ENCODE measurements around the gene API5. TPM values are rescaled to one million over a fixed set of nuclear protein-coding genes. Genes with fewer than 3 reads are reported as not detected.

The API5 gene
- total RNA-seq, result 78.4 TPM
- 55.8 TPM for polyA plus RNA-seq

DNA sequence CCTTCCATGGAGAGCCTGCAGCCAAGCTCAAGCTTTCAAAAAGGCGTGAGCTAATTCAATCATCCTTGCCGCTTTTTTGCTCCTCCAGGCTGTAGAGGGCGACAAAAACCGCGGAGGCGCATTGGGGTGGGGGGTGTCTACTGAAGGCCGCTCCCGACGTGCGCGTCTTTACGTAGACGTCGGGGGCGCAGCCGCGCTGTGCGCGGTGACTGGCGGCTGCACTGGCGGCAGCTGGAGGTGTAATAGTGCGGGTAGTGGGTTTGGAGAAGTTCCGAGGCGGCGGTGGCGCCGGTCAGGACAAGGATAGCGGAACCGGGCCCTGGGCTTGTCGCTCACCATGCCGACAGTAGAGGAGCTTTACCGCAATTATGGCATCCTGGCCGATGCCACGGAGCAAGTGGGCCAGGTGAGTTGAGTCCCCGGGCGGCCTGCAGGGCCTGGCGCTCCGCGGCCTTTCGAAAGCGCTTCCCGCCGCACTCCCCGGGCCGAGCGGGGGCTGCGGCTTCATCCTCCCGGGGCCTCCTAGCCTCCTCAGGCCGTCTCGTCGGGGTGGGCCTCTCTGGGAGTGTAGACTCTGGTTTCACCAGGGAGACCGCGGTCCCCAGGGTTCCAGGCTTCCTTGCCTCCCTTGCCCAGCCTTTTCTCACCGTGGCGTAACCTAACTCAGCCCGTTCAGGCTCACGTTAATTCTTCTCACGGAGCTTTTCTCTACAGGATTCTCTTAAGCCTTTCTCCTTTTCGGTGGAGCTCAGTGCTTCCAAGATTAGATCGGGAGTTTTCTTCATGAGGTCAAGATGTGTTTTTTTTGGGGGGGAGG lies at the start of gene API5:
TSS of gene API5 (plus strand) at position 206 of the 817 bp plus-strand sequence. CDS start at position 338, 132 bp downstream.
- H3K4me1 ChIP-seq (ENCODE audit: insufficient read depth), result peaks cover 3% of the 10 kb centered on the region
- peaks cover 2% of the 10 kb centered on the region for H3K36me3 ChIP-seq (ENCODE audit: insufficient read depth)
- peak; percentile 94 for DNase-seq (ENCODE audit: extremely low spot score)
- H3K27ac ChIP-seq (ENCODE audit: low read depth), result peak within 1 kb of the TSS; percentile 85
- H3K4me3 ChIP-seq (ENCODE audit: low read depth, low read length), result peak within 1 kb of the TSS; percentile 95
- under 1% methylated on average over 60 of the region's 60 CpGs for WGBS

DNA sequence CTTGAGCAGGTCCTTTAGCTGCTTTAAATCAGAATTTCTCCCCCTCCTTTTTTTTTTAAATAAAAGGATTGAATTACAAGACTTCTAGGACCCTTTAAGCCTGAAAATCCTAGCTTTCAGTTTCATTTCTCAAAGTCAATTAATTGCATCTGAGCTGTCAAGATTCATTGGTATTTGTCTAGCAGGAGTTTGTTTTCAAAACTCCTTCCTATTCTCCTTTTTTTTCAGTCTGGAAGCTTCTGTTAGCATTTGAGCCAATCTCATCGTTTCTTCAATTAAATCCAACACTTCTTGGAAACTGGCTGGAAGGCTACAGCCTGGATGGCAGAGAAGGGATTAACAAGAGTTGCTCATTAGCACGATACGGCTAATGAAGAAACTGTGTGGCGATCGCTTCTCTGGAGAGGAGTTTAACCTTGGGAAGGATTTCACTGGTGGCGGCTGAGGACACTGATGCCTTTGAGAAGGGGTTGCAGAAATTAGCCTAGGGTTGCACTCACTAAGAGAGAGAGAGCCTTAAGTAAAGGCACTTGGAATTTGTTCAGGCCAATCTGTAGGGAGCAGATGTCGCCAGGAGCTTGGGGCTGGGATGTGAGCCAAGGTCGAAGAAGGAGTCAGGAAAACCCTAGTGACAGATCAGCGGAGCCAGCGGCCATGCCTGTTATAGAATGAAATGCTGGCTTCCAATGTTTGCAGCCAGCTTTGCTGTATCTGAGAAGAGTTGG lies 43.8 kb upstream of the API5 start:
- H3K4me1 ChIP-seq (ENCODE audit: insufficient read depth), result no peaks in the 10 kb centered on the region
- H3K36me3 ChIP-seq (ENCODE audit: insufficient read depth), result no peaks in the 10 kb centered on the region
- no peak overlapping the region for H3K27ac ChIP-seq (ENCODE audit: low read depth)
- H3K4me3 ChIP-seq (ENCODE audit: low read depth, low read length), result no peak overlapping the region
- WGBS, result 44% methylated on average over 10 of the region's 10 CpGs
- no peak for DNase-seq (ENCODE audit: extremely low spot score)

- H3K4me3 ChIP-seq (ENCODE audit: low read depth, low read length), result no peak overlapping the region
- no peak overlapping the region for H3K27ac ChIP-seq (ENCODE audit: low read depth)
- no peaks in the 10 kb centered on the region for H3K4me1 ChIP-seq (ENCODE audit: insufficient read depth)
- WGBS, result 23% methylated on average over 2 of the region's 2 CpGs
- DNase-seq (ENCODE audit: extremely low spot score), result no peak
- no peaks in the 10 kb centered on the region for H3K36me3 ChIP-seq (ENCODE audit: insufficient read depth)
Observed at GRCh38 chr11:43268786-43269185, 43.0 kb upstream of the API5 start.

DNA sequence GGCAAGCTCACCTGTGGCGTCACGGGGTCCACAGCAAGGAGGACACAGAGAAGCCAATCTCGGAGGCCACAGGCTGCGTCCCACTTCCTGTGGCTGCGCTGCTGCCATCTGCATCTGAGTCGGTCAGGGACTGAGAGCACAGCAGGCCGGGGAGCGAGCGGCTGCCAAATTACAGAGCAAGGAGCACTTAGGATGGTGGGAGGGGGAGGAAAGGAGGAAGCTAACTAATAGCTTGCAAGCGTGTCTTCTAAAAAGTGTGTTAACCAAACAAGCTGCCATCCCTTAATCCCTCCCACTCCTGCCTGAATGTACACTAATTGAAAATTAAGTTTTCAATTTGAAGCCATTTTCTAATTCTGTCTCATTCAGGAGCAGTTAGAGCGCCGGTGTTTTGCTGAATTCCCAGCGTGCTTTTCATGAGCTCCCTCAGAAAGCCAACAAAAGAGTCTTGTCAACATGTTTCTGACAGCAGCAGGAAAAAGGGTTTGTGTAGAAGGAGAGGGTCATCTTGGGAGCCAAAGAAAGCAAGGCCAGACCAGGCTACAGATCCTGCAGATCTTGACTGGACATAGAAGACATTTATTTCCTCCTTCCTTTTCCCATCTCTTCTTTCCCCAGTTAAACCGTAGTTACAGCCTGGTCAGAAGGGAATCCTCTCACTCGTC lies 42.4 kb upstream of the API5 start:
- no peak overlapping the region for H3K27ac ChIP-seq (ENCODE audit: low read depth)
- H3K4me3 ChIP-seq (ENCODE audit: low read depth, low read length), result no peak overlapping the region
- H3K36me3 ChIP-seq (ENCODE audit: insufficient read depth), result no peaks in the 10 kb centered on the region
- WGBS, result 33% methylated on average over 15 of the region's 15 CpGs
- no peak for DNase-seq (ENCODE audit: extremely low spot score)
- no peaks in the 10 kb centered on the region for H3K4me1 ChIP-seq (ENCODE audit: insufficient read depth)

GRCh38 chr11:43270468-43270867 lies 41.3 kb upstream of the API5 start:
- H3K4me1 ChIP-seq (ENCODE audit: insufficient read depth), result no peaks in the 10 kb centered on the region
- no peak overlapping the region for H3K4me3 ChIP-seq (ENCODE audit: low read depth, low read length)
- WGBS, result 90% methylated on average over 2 of the region's 2 CpGs
- no peak for DNase-seq (ENCODE audit: extremely low spot score)
- H3K36me3 ChIP-seq (ENCODE audit: insufficient read depth), result no peaks in the 10 kb centered on the region
- no peak overlapping the region for H3K27ac ChIP-seq (ENCODE audit: low read depth)

- Histone ChIP-seq H3K27ac (ENCODE audit: low read depth) (no peak overlapping the region), H3K4me3 (ENCODE audit: low read depth, low read length) (no peak overlapping the region), H3K4me1 (ENCODE audit: insufficient read depth) (no peaks in the 10 kb centered on the region), H3K36me3 (ENCODE audit: insufficient read depth) (no peaks in the 10 kb centered on the region)
- 25% methylated on average over 9 of the region's 9 CpGs for WGBS
- no peak for DNase-seq (ENCODE audit: extremely low spot score)
Observed at GRCh38 chr11:43278193-43278956, 33.4 kb upstream of the API5 start.

DNA sequence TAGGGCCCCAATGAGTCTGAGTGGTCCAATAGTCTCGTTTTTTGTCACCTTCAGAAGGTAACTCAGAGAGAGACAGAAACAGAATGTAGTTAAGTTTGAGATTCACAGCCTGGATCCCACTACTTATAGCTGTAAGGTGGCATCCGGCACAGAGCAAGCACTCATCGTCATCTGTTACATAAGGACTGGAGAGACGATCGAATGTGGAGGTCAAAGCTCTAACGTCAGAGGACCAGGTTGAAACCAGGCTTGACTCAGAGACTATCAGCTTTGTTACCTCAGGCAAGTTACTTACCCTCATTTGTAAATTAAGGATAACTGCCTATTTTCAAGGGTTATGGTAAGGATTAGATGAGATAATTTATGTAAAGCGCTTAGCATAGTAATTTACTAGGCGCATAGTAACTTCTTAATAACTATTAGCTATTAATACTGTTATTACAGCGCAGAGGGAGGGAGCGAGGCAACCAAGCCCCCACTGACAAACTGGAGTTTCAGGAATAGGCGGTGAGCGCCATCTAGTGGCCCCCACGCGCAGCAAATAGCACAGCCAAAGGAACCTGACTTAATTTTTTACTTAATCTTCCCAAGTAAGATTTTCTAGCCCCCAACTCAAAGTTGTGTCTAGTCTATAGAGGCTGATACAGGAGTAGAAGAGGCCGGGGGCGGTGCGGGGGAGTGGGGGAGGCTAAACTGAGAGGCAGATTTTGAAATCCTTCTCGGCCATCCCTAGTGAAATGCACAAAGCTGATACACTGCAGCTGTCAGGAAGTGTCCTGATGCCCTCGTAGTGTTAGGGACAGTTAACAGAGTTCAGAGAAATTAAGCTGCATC lies 29.0 kb upstream of the API5 start:
- Histone ChIP-seq H3K4me3 (ENCODE audit: low read depth, low read length) (no peak overlapping the region), H3K36me3 (ENCODE audit: insufficient read depth) (no peaks in the 10 kb centered on the region), H3K4me1 (ENCODE audit: insufficient read depth) (no peaks in the 10 kb centered on the region), H3K27ac (ENCODE audit: low read depth) (no peak overlapping the region)
- 15% methylated on average over 19 of the region's 19 CpGs for WGBS
- no peak for DNase-seq (ENCODE audit: extremely low spot score)

- 64% methylated on average over 4 of the region's 4 CpGs for WGBS
- Histone ChIP-seq H3K36me3 (ENCODE audit: insufficient read depth) (no peaks in the 10 kb centered on the region), H3K4me1 (ENCODE audit: insufficient read depth) (no peaks in the 10 kb centered on the region), H3K27ac (ENCODE audit: low read depth) (no peak overlapping the region), H3K4me3 (ENCODE audit: low read depth, low read length) (no peak overlapping the region)
- DNase-seq (ENCODE audit: extremely low spot score), result no peak
Observed at GRCh38 chr11:43285826-43286225, 26.0 kb upstream of the API5 start.

- Histone ChIP-seq H3K36me3 (ENCODE audit: insufficient read depth) (no peaks in the 10 kb centered on the region), H3K27ac (ENCODE audit: low read depth) (no peak overlapping the region), H3K4me1 (ENCODE audit: insufficient read depth) (no peaks in the 10 kb centered on the region), H3K4me3 (ENCODE audit: low read depth, low read length) (no peak overlapping the region)
- 91% methylated on average over 3 of the region's 3 CpGs for WGBS
- no peak for DNase-seq (ENCODE audit: extremely low spot score)
Observed at GRCh38 chr11:43289368-43289767, 22.4 kb upstream of the API5 start.

DNA sequence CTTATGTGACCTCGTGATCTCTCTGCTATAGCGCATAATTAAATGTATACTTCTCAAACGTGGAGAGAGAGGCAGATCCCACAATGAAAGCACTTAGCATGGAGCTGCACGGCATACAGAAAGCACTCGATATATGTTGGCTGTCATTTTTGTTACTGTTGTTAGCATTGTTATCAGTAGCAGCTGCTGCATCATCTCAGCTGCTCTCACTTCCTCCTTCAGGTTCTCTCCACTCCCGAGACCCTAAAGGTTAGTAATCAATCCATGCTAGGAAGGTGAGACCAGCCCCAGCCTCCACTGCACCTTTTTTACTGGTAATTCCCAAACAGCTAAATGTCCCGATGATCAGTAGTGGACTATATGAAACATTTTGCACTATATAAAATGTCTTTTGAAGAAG lies 13.4 kb upstream of the API5 start:
- Histone ChIP-seq H3K36me3 (ENCODE audit: insufficient read depth) (no peaks in the 10 kb centered on the region), H3K4me3 (ENCODE audit: low read depth, low read length) (no peak overlapping the region), H3K27ac (ENCODE audit: low read depth) (no peak overlapping the region), H3K4me1 (ENCODE audit: insufficient read depth) (no peaks in the 10 kb centered on the region)
- DNase-seq (ENCODE audit: extremely low spot score), result no peak
- 78% methylated on average over 7 of the region's 7 CpGs for WGBS

GRCh38 chr11:43315966-43316365 lies 4.2 kb downstream of the API5 start:
- DNase-seq (ENCODE audit: extremely low spot score), result no peak
- 82% methylated on average over 2 of the region's 2 CpGs for WGBS
- H3K4me1 ChIP-seq (ENCODE audit: insufficient read depth), result peaks cover 3% of the 10 kb centered on the region
- peaks cover 2% of the 10 kb centered on the region for H3K36me3 ChIP-seq (ENCODE audit: insufficient read depth)
- no peak overlapping the region for H3K27ac ChIP-seq (ENCODE audit: low read depth)
- no peak overlapping the region for H3K4me3 ChIP-seq (ENCODE audit: low read depth, low read length)

- no peak overlapping the region for H3K27ac ChIP-seq (ENCODE audit: low read depth)
- 93% methylated on average over 6 of the region's 6 CpGs for WGBS
- peaks cover 2% of the 10 kb centered on the region for H3K36me3 ChIP-seq (ENCODE audit: insufficient read depth)
- no peak for DNase-seq (ENCODE audit: extremely low spot score)
- H3K4me3 ChIP-seq (ENCODE audit: low read depth, low read length), result no peak overlapping the region
- peaks cover 3% of the 10 kb centered on the region for H3K4me1 ChIP-seq (ENCODE audit: insufficient read depth)
Observed at GRCh38 chr11:43316451-43316850, 4.7 kb downstream of the API5 start.

Measured in urinary bladder (tissue), 4 donors.